Mucosa of descending colon (tissue), 3 donors: Measurements from ENCODE around the gene ZC3H7B. TPM values are rescaled to one million over a fixed set of nuclear protein-coding genes. Genes with fewer than 3 reads are reported as not detected.

Experiments used
- ATAC-seq: fragments of 200-7000 bp; cut with Tn5 transposase; one replicate; pipeline ENCODE4 v1.9.1; 2020; ENCODE audit warnings: mild to moderate bottlenecking, moderate library complexity
- DNase-seq, 3 donors: peaks; one replicate each; pipeline ENCODE4 v3.0.0-alpha.2; 2020
- H3K36me3 ChIP-seq: fragments of 200-600 bp; one replicate; pipeline ENCODE4 v1.8.0; 2021; ENCODE audit warnings: low read depth, mild to moderate bottlenecking
- H3K4me1 ChIP-seq: fragments of 200-600 bp; one replicate; pipeline ENCODE4 v1.8.0; 2021; ENCODE audit warnings: low read depth, mild to moderate bottlenecking
- H3K4me3 ChIP-seq: fragments of 200-600 bp; one replicate; pipeline ENCODE4 v1.8.0; 2021; ENCODE audit warnings: mild to moderate bottlenecking
- H3K9me3 ChIP-seq: fragments of 200-600 bp; one replicate; pipeline ENCODE4 v1.8.0; 2021; ENCODE audit warnings: mild to moderate bottlenecking
- intact Hi-C, 2 donors: fragments of 100-400 bp; cut with DNase I in 1 of 2; cut with micrococcal nuclease in 1 of 2; formaldehyde crosslinking; loops; one replicate each; pipeline versions ENCODE4 v1.11.0 to v1.11.1; 2022; cut with DNase I, micrococcal nuclease
- microRNA-seq: library from miRNA; unstranded; fragments of <30 nt; microRNA quantifications from one replicate; pipeline ENCODE4, GENCODE V29; 2019
- total RNA-seq, 3 donors: library from RNA; stranded (reverse); fragmentation: NEBNext Ultra II Directional in 2 of 3; extraction: Animal tissue kit (Norgen Biotek cat#: 25700) in 2 of 3; gene quantifications; one replicate each; pipeline versions ENCODE4 v1.2.1 to v1.2.4, GENCODE V29; 2021 to 2023
- TF ChIP-seq, protein P1 (sequence below): fragments of 200-600 bp; IDR thresholded peaks from one replicate; pipeline ENCODE4 v1.8.0; 2022; ENCODE audit warnings: antibody characterized with exemption, mild to moderate bottlenecking
- donor health status: DM: no; HTN: no; CAD: no; lungs with moderate emphysema.
- donor health status: DM: no; HTN: no; CAD: no.
- donor health status: DM: no; HTN: yes; CAD: no.

The ZC3H7B gene
- total RNA-seq, 3 donors from 2014 or later, result 37.8 to 57.5 (median 39.3) TPM

- no peaks in the 10 kb centered on the region for H3K36me3 ChIP-seq
- H3K4me3 ChIP-seq, result no peak overlapping the region
- intact Hi-C loops, result no loop called here
- H3K9me3 ChIP-seq, result no peaks in the 10 kb centered on the region
- peaks cover 20% of the 10 kb centered on the region for H3K4me1 ChIP-seq
- ATAC-seq (no peak), DNase-seq (no peak)
- TF ChIP-seq, protein P1, sequence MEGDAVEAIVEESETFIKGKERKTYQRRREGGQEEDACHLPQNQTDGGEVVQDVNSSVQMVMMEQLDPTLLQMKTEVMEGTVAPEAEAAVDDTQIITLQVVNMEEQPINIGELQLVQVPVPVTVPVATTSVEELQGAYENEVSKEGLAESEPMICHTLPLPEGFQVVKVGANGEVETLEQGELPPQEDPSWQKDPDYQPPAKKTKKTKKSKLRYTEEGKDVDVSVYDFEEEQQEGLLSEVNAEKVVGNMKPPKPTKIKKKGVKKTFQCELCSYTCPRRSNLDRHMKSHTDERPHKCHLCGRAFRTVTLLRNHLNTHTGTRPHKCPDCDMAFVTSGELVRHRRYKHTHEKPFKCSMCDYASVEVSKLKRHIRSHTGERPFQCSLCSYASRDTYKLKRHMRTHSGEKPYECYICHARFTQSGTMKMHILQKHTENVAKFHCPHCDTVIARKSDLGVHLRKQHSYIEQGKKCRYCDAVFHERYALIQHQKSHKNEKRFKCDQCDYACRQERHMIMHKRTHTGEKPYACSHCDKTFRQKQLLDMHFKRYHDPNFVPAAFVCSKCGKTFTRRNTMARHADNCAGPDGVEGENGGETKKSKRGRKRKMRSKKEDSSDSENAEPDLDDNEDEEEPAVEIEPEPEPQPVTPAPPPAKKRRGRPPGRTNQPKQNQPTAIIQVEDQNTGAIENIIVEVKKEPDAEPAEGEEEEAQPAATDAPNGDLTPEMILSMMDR, result no peak
Observed at GRCh38 chr22:41406410-41406809, 105.1 kb downstream of the ZC3H7B start.

GRCh38 chr22:41407433-41407832, 106.1 kb downstream of the ZC3H7B start:
- Histone ChIP-seq H3K4me3 (no peak overlapping the region), H3K36me3 (no peaks in the 10 kb centered on the region), H3K9me3 (no peaks in the 10 kb centered on the region), H3K4me1 (peaks cover 21% of the 10 kb centered on the region)
- no peak for DNase-seq
- no peak for ATAC-seq
- TF ChIP-seq, protein P1, result no peak
- intact Hi-C loops, result no loop called here

- ATAC-seq, result no peak
- intact Hi-C loops, result no loop called here
- Histone ChIP-seq H3K4me1 (peaks cover 24% of the 10 kb centered on the region), H3K9me3 (no peaks in the 10 kb centered on the region), H3K36me3 (no peaks in the 10 kb centered on the region), H3K4me3 (no peak overlapping the region)
- TF ChIP-seq, protein P1, result no peak
- no peak for DNase-seq
Observed at GRCh38 chr22:41408665-41409064, 107.3 kb downstream of the ZC3H7B start.

Small RNAs within 50 kb of the gene (microRNA-seq; reads per million reads assigned to microRNA genes)
- not detected for gene MIR6889

Other genes starting within 250 kb of the ZC3H7B start
- gene EP300, start 208.9 kb upstream of the ZC3H7B start, total RNA-seq, result 10 to 100 TPM; 61.7 to 92.1 (median 88.1) TPM
- 10 to 100 TPM; 17.7 to 25.0 (median 18.9) TPM for gene L3MBTL2, start 96.2 kb upstream of the ZC3H7B start, total RNA-seq
- gene CHADL, start 60.6 kb upstream of the ZC3H7B start, total RNA-seq, result 1 to 10 TPM; 1.1 to 8.8 (median 1.9) TPM
- 10 to 100 TPM; 26.9 to 48.9 (median 35.3) TPM for gene RANGAP1, start 15.3 kb upstream of the ZC3H7B start, total RNA-seq
- 10 to 100 TPM; 17.6 to 29.3 (median 28.6) TPM for gene TEF, start 80.4 kb downstream of the ZC3H7B start, total RNA-seq
- gene TOB2, start 145.3 kb downstream of the ZC3H7B start, total RNA-seq, result 10 to 100 TPM; 47.3 to 71.8 (median 53.9) TPM
- gene PHF5A, start 167.2 kb downstream of the ZC3H7B start, total RNA-seq, result 10 to 100 TPM; 27.0 to 31.7 (median 29.7) TPM
- gene ACO2, start 167.6 kb downstream of the ZC3H7B start, total RNA-seq, result 100 to 1,000 TPM; 187 to 295 (median 241) TPM
- 10 to 100 TPM; 12.4 to 26.1 (median 15.7) TPM for gene POLR3H, start 242.9 kb downstream of the ZC3H7B start, total RNA-seq